Measurements from ENCODE around the gene PEX1.
"Not testable (repeated sequence)": the region's sequence is repeated elsewhere in the genome, so short reads cannot be mapped to it uniquely, and the experiment has no call there.

Gene PEX1

DNA sequence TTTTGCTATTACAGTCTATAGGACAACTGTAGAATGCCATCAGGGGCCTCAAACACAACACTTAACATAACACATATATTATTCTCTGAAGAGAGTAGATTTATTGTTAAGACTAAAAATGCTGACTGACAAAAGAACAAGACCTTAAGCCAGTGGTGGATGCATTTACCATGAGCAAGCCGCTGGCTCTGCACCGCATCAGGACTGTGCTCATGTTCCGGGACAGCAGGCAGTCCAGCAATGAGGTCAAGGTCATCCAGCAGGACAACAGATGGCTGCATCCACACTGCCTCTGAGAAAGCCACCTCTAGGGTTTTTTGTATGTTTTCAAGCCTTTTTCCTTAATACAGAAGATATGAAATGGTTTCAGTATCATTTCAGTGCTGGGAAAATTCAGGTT is 23.8 kb downstream of the PEX1 start:
- no peak for DNase-seq

DNA sequence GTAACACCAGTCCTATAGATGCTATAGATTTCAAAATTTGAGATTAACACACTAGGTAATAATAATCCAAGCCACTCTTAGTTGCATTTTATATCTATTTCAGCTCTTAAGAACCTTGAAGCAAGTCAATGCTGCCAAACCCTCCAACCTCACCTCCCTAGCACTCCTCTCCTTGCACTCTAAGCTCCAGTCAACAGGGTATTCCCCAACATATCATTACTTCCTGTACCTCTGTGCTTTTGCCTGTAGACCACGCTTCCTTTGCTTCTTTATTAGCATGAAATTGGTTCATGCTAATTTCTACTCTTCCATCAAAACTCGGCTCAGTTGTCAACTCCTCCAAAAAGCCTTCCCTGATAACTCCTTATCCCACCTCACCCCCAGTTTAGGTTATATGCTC is 24.6 kb downstream of the PEX1 start:
- DNase-seq = no peak

DNA sequence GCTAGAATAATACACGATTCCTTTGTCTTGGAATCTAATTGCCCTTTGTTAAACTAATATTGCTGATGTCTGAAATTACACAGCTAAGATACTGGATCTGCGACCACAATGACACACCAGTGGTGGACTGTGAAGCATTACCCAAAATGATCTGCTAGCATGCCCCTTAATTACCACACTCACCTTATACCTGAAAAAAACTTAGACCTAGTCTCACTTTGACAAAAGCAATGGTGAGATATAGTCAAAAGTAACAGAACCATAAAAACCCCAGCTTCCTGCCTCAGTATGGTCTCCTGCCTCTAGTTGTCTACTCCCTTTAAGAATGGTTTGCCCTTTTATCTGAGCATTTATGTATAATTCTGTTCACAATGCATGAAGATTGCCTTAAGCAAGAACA is 29.8 kb downstream of the PEX1 start:
- DNase-seq = no peak

DNA sequence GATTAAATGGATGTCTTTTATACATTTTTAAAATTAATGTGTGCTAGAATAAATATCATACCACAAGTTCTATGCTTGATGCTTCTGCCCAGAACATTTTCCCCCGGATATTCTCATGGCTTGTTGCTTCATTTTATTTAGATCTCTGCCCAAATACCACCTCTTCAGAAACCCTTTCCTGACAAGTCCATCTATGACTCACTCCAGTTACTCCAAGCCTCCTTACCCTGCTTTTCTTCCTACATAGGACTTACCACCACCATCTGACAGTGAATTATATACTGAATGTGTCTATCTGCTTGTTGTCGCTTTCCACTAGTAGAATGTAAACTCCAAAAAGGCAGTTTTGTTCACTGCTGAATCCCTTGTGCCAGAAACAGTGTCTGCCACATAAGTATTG is 31.4 kb downstream of the PEX1 start:
- DNase-seq = peak; percentile 5

DNA sequence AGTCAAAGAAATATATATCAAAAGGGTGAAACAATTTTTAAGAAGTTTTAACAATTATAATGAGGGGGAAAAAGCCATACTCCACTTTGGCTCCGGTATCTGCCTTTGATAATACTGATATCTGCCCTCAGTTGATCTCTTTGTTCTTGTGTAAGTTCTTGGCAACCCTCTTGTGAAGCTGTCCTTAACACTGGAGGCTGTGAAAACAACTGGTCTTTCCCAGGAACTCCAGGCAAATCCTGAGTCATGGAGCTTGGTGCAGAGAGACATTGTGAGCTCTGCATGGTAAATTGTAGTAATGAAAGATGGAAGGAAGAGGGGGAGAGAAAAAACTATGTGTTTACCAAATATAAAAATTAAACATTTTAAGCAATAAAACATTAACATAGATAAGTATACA is 38.7 kb downstream of the PEX1 start:
- DNase-seq = no peak

DNA sequence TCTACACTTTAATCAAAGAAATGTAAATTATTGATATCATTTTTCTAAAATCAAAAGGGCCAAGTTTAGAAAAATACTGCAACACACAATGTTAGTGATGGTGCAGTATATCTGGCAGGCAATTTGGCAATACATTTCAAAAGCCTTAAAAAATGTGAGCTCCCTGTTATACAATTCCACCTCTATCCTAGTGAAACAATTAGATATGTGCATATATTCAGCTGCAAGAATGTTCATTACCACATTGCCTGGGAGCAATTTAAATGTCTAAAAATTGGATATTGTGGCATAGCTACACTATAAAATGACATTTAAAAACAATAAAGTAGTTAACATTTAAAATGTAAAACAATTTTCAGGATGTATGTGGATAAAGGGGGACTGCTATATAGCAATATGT is 40.5 kb downstream of the PEX1 start:
- no peak for DNase-seq

DNA sequence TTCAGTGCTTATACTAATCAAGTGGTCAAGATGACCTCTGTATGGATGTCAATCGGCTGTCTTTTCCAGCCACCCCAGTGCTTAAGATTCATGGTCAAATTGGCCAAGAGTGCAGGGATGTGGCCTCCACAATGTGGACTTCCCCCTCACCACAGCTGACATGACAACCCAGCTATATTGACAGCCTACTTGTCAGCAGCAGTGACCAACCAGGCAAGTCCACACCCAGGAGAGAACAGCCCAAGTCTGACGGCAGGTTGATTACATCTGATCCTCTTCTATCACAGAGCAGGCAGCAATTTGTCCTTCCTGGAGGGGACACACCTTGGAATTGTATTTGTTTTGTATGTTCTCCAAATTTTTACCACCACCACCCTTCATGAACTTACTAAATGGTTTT is 42.3 kb downstream of the PEX1 start:
- no peak for DNase-seq

DNA sequence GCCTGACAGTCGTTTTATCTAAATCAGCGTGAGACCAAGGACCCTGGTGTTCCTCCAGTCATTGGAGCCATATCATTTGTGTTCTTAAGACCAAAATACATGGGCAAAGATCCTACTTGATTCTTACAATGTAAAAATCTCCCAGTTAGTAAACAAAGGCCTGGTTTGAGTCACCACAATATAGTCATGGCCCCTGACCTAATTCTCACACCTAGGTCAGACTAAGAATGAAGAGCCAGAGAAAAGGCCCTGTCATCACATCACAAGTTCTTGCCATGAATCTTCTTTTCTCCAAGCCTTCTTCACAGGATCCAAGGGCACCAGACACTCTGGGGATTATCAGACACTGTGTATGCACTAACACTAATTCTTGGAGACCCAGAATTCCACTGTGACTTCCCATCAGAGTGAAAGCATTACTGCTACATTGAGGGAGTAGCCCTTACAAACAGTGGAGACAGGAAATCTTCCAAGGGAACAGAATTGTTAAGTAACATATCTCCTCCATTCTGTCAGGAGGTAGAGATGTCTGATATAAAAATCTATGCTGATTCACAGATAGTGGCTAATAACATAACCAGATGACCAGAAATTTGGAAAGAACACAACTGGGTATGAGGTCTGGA is 42.9 kb downstream of the PEX1 start:
- no peak for DNase-seq

DNA sequence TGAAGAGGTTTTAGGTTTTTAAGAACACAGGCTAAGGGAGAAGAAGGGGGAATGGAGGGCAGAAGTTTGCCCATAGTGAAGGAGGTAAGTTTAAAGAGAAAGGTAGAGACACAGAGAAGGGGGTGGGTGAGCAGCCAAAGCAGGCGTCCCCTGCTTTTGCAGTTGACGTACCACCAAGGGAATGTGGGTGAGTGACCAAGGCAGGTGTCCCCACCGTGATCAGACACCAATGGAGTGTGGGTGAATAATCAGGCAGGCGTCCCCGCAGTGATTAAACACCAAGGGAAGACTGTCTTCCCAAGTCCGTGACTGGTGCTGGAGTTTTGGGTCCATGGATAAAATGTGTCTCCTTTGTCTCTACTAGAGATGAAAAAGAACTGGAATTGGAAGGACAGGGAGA is 44.1 kb downstream of the PEX1 start:
- DNase-seq = not testable (repeated sequence)

DNA sequence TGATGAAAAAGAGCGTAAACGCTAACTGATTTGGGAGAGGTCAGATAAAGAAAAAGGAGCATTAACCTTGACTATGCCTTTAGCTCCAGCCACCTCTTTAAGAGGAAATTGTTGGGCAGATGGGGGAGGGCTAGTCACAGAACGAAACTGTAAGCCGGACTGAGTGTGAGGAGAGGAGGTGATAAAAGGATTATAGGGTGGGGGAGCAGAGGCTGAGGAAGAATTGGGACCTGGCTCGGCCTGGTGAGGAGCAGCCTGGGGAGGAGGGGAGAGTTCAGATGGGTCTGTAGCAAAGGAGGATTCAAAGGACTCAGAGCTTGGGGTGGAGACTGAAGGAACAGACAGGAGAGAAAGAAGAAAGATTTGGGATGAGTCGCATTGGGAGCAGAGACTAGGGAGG is 44.7 kb downstream of the PEX1 start:
- DNase-seq = not testable (repeated sequence)

DNA sequence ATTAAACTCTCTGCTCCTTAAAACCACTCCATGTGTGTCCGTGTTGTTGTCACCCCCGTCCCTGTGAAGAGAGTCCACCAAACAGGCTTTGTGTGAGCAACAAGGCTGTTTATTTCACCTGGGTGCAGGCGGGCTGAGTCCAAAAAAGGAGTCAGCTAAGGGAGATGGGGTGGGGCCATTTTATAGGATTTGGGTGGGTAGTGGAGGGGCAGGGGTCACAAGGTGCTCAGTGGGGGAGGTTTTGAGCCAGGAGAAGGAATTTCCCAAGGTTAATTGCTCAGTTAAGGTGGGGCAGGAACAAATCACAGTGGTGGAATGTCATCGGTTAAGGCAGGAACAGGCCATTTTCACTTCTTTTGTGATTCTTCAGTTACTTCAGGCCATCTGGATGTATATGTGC is 49.2 kb downstream of the PEX1 start:
- not testable (repeated sequence) for DNase-seq

DNA sequence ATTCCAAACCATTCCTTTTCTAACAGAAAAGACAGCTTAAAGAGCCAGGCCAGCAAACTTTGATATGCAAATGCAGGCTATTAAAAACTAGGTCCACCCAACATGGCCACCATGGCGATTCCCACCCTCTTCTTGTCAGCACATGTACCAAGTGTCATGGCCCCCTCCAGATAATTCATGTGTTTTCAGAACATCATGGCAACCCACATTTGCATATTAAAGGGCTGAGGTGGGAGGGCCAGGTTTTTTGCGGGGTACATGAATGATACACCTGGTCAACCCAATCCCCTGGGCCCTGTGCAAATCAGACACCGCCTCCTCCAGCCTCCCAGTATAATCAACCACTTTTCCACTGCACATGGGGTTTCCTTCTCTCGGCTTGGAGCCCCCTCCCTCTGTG is 49.6 kb downstream of the PEX1 start:
- DNase-seq = no peak

DNA sequence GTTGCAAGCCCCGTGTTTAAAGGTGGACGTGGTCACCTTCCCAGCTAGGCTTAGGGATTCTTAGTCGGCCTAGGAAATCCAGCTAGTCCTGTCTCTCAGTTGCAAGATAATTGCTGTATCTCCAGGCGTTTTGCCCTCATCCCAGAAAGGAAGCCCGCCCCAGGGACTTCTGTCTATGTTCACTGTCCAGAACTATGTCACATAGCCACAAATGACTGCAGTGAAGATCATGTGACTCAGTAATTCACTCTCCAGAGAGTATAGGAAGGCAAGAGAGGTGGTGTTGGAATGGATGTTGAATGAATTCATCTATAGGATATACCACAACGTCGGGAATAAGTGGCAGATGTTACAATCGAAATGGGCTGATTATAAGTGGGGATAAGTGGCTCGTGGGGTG is 50.2 kb downstream of the PEX1 start:
- no peak for DNase-seq

DNA sequence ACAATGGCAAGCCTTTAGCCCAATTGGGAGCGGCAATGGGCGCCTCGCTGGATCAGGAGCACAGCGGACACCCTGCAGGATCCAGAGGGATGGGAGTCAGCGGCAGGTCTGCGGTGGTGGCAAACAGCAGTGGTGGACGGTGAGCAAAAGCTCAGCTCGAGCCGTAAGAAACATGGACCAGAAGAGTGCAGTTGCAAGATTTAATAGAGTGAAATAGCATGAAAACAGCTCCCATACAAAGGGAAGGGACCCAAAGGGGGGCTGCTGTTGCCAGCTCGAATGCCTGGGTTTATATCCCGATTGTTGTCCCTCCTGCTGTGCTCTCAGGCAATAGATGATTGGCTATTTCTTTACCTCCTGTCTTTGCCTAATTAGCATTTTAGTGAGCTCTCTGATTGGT is 50.6 kb downstream of the PEX1 start, which contains the start of gene ERVW-1:
Gene ERVW-1 (minus strand): TSS at position 266 of the 400 bp plus-strand sequence. CDS start 7,565 bp downstream, outside the sequence.
- DNase-seq = not testable (repeated sequence)

DNA sequence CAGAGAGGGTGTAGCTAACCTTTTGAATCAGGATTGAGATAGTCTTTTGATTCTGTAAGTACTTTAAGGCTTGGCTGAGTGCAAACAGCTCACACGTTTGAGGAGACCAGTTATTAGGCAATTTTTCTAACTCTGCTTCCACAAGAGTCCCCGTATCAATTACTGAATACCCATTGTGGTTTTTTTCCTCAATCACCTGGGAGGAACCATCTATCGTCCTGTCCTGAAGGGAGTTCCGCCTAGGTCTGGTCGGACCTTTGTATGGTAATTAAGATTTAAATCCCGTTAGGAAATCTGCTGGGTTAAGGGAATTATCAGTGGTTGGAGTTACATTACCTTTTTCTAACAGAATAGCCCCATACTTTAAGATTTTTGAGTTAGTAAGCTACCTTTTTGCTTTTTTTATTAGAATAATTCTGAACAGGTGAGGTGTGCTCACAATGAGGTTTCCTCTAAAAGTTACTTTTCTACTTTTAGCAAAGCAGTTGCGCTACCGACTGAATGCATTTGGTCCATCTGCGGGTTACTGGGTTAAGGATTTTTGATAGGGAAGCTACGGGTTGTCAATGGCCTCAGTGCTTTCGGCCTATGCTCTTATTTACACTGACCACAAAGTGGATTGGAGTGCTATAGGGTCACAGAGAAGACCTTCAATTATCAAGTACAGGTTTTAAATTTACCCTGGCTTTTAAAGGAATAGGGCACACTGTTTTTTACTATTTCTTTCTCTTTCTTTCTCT is 52.3 kb downstream of the PEX1 start:
- not testable (repeated sequence) for DNase-seq

DNA sequence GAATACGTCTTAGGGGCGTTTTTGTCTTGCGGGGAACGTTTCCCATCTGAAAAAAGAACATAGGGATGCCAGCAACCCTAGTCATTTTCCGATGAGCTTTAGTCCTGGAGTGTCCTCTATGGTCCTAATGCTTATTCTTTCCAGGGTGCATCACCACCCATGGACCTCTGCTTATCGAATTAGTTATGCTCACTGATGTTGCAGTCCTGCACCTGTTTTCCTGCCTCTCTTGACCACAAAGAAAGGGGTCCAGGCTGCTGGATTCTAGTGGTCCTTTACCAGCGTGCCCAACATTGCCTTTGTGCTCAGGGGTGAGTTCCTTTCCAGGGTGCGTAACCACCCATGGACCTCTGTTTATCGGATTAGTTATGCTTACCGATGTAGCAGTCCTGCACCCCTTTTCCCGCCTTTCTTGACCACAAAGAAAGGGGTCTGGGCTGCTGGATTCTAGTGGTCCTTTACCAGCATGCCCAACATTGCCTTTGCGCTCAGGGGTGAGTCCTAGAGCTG is 53.0 kb downstream of the PEX1 start:
- DNase-seq = not testable (repeated sequence)

DNA sequence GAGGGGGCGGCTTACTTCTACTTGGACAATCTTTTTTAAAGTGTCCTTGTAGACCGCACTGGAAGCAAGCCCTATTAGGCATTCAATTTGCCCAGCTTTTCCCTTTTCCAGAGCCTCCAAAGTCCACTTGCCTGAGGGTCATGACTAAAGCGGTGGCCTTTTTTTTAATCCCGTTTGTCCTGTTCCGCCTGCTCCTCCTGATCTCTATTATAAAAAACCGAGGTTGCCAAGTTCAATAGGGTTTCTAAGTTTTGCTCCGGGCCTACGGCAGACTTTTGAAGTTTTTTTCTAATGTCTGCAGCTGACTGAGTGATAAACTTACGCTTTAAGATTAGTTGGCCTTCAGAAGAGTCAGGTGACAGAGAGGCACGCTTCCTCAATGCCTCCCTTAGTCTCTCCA is 54.3 kb downstream of the PEX1 start:
- DNase-seq = not testable (repeated sequence)

DNA sequence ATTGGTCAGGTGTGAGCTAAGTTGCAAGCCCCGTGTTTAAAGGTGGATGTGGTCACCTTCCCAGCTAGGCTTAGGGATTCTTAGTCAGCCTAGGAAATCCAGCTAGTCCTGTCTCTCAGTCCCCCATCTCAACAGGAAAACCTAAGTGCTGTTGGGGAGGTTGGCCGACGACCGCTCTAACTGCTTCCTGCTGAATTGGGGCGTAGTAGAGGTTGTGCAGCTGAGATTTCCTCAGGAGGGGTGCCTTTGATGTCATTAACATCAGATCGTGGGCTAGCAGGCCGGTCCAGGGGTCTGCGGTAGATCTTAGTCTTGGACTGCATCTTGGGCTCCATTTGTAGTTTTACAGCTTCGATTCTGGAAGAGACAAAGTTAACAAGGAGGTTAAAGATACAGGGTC is 59.7 kb downstream of the PEX1 start:
- DNase-seq = not testable (repeated sequence)

DNA sequence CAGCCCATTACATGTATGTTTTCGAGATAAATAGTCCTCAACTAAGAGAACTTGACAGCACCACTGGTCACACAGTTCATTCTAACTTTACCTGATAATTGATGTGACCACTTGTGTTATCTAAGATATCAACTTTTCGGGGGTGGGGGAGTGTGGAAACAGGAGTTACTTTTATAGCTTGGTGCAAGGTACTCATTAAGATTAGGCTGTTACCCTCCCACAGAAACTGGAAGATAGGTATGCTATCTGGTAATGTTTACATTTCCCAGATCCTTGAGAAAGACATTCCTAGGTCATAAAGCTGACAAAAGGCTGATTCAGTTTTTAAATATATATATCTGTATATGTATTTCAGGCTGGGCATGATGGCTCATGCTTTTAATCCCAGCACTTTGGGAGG is 61.6 kb downstream of the PEX1 start:
- DNase-seq = no peak

DNA sequence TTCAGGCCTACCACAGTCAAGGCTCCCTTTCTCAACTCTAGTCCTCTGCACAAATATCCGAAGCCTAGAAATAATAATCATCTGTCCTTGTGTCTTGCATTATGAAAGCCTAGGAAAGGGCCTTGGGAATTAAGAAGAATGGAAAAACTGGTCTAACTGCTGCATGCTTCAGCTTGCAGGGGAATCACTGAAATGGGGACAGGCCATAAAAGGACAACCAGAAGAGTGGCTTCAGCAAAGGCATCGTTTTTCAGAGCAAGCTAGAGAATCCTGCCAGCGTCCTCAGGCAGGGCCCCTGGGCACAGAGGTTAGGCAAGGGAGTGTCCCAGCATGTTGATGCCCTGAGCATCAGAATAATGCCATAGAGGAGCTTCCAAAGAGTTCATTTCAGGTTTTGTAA is 63.8 kb downstream of the PEX1 start:
- no peak for DNase-seq

DNA sequence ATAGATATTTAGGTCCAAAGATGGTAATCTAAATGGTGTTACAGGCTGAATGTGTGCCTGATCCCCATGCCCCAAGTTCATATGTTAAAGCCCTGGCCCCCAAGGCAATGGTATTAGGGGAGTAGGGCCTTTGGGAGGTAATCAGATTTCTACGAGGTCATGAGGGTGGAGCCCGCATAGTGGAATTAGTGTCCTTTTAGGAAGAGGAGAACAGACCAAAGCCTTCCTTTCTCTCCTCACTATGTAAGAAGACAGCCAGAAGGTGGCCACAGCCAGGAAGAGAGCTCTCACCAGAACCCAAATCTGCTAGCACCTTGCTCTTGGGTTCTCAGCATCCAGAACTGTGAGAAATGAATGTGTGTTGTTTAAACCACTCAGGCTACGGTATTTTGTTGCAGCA is 65.8 kb downstream of the PEX1 start:
- no peak for DNase-seq

DNA sequence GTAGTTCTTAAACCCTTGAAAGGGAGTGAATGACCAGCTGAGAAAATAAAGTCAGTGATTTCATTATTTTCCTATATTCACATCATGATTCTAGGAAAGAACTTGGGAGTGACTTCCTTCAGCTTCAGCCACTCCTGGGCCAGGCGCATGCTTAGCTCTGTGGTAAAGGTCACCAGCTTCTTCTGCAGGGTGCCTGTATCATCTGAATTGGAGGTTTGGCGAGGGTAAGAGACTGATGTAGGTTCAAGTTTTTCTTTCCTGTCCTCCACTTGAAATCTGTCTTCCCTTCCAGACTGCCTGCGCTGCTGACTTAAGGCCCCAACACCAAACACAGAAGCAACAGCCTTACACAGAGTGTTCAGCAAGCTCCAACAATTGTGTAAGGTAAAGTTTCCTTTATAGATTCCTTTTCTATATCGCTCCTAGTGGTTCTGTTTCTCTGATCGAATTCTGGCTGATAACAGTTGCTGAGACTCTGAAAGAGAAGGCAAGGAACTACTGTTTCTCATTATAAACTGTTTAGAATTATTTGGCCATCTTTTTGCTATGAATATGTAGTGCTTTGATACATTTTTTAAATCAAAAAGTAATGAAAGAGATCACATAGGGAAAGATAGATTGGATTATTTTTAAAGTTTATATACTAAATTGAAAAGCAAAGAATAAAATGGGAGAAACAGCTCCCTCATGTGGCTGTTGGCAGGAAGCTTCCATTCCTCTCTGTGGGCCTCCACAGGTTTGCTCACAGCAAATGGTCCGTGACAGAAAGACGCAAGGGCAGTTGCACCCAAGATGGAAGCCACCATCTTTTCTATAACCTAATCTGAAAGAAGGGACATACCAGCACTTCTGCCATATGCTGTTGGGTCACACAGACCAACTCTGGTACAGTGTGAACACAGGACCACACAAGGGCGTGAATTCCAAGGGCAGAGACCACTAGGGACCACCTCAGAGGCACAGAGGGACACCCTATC is 67.0 kb downstream of the PEX1 start:
- peak; percentile 46 for DNase-seq

DNA sequence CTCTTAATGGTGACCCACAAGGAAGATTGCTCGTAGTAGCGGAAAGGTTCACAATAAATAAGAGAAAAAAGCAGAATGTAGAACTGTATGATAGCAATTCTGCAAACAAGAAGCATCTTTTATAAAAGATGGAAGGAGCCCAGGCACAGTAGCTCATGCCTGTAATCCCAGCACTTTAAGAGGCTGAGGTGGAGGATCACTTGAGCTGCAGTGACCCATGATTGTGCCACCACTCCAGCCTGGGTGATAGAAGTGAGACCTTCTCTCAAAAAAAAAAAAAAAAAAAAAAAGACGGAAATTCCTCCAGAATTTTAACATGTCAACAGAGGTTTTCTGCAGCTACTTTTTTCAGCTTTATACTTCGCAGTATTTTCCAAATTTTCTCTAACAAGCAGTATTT is 67.8 kb downstream of the PEX1 start:
- no peak for DNase-seq

Measured in fibroblast of skin of scalp (primary cell).